ENCODE measurements around the gene TBCD. TPM values are rescaled to one million over a fixed set of nuclear protein-coding genes. Genes with fewer than 3 reads are reported as not detected.

Gene TBCD
- total RNA-seq, 2 donors from 2014 or later, result 38.9 to 74.8 TPM

DNA sequence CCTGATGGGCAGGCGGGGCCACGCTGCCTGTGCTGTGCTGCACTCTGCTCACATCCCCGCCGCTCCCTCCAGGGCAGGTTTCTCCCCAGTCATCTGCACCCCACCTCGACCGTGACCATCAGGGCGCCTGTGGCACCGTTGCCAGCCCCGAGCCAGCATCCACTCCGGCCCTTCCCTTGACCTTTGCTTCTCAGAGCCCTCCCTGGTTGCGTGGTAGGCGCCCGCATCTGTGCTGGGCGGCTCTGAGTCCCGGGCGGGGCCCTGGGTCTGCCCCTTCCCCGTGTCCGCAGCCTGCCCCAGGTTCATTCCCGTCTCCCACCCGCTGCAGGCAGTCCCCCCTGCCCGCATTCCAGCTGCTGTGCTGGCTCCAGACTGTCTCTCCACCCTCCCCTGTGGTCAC lies 54.8 kb downstream of the TBCD start:
- H3K4me3 ChIP-seq, result no peak overlapping the region
- no peak overlapping the region for H3K27ac ChIP-seq
- no peaks in the 10 kb centered on the region for H3K4me1 ChIP-seq
- no peak for TF ChIP-seq POLR2A (IDR thresholded peaks at IDR 0.05)
- TF ChIP-seq, protein P1, sequence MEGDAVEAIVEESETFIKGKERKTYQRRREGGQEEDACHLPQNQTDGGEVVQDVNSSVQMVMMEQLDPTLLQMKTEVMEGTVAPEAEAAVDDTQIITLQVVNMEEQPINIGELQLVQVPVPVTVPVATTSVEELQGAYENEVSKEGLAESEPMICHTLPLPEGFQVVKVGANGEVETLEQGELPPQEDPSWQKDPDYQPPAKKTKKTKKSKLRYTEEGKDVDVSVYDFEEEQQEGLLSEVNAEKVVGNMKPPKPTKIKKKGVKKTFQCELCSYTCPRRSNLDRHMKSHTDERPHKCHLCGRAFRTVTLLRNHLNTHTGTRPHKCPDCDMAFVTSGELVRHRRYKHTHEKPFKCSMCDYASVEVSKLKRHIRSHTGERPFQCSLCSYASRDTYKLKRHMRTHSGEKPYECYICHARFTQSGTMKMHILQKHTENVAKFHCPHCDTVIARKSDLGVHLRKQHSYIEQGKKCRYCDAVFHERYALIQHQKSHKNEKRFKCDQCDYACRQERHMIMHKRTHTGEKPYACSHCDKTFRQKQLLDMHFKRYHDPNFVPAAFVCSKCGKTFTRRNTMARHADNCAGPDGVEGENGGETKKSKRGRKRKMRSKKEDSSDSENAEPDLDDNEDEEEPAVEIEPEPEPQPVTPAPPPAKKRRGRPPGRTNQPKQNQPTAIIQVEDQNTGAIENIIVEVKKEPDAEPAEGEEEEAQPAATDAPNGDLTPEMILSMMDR (IDR thresholded peaks at IDR 0.05), result no peak
- H3K9me3 ChIP-seq, result no peaks in the 10 kb centered on the region
- H3K27me3 ChIP-seq, result no peaks in the 10 kb centered on the region
- H3K36me3 ChIP-seq (replicated peaks in 1 of 2; ENCODE audit: insufficient read depth in 1 of 2, low read depth in 2 of 2), result no peaks in the 10 kb centered on the region
- no peak for DNase-seq
- 86 to 95% methylated on average over 17 to 21 of the region's 21 CpGs for WGBS, 2 donors
- ATAC-seq, result no peak
- intact Hi-C loops (cut with DNase I), result no loop called here

DNA sequence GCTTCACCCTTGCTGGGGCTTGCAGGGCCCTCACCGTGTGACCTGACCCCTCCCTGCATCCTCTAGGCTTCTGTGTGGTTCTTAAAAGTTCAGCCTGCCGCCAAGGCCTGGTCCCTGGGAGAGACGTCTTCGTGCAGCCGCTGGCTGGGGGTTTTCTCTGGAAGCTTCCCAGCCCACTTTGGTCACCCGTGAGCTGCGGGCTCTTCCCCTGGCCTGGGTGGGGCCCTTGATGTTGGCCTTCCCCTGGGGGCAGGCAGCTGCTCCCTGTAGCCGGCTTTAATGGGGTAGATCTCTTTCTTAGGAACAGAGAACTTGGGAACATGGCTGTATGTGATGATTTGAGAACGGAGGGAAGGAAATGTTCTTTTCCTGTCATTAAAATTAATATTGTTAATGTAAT lies 55.2 kb downstream of the TBCD start:
- DNase-seq (no peak), ATAC-seq (no peak)
- no peaks in the 10 kb centered on the region for H3K36me3 ChIP-seq (replicated peaks in 1 of 2; ENCODE audit: insufficient read depth in 1 of 2, low read depth in 2 of 2)
- no peaks in the 10 kb centered on the region for H3K27me3 ChIP-seq
- H3K9me3 ChIP-seq, result no peaks in the 10 kb centered on the region
- H3K4me3 ChIP-seq, result no peak overlapping the region
- intact Hi-C loops (cut with DNase I), result no loop called here
- H3K27ac ChIP-seq, result no peak overlapping the region
- 93 to 94% methylated on average over 9 of the region's 9 CpGs for WGBS, 2 donors
- TF ChIP-seq, protein P1 (IDR thresholded peaks at IDR 0.05), result no peak
- no peak for TF ChIP-seq POLR2A (IDR thresholded peaks at IDR 0.05)
- H3K4me1 ChIP-seq, result no peaks in the 10 kb centered on the region

DNA sequence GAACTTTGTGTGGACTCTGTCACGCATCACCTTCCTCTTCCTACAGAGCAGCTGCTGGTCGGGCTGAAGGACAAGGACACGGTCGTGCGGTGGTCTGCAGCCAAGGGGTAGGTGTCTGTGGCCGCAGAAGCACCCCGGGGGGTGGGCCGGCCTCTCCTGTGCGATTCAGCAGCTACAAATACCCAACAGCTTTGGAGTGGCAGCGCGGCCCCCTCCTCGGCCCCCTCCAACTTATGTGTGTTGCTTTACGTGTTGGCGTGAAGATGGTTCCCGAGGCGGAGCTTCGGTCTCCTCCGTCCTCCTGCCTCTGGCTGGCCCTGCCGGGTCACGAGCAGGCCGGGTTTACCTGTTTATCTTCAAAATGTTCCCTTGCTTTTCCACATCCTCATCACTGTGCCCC lies 55.7 kb downstream of the TBCD start:
- TF ChIP-seq, protein P1 (IDR thresholded peaks at IDR 0.05), result no peak
- no peak for TF ChIP-seq POLR2A (IDR thresholded peaks at IDR 0.05)
- WGBS, 2 donors, result 88 to 93% methylated on average over 19 to 21 of the region's 21 CpGs
- no peaks in the 10 kb centered on the region for H3K36me3 ChIP-seq (replicated peaks in 1 of 2; ENCODE audit: insufficient read depth in 1 of 2, low read depth in 2 of 2)

DNA sequence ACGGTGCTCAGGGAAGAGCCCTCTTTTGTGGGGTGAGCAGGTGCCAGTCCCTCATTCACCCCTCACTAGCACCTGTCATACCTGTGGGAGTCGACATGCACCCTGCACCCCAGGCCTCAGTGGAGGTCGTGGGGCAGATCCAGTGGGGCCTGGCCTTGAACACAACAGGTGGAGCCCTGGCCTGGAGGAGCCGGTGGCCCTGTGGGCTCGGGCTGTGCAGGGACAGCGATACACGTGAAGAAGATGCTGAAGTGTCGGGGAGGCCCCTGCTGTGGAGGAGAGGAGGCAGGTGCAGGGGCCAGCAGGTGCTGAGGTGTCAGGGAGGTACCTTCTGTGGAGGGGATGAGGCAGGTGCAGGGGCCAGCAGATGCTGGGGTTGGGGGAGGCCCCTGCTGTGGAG lies 56.1 kb downstream of the TBCD start:
- DNase-seq (no peak), ATAC-seq (no peak)
- Histone ChIP-seq H3K4me1 (no peaks in the 10 kb centered on the region), H3K9me3 (no peaks in the 10 kb centered on the region), H3K27me3 (no peaks in the 10 kb centered on the region), H3K4me3 (no peak overlapping the region), H3K27ac (no peak overlapping the region), H3K36me3 (replicated peaks in 1 of 2; ENCODE audit: insufficient read depth in 1 of 2, low read depth in 2 of 2) (no peaks in the 10 kb centered on the region)
- intact Hi-C loops (cut with DNase I), result no loop called here
- TF ChIP-seq, protein P1 (IDR thresholded peaks at IDR 0.05), result no peak
- no peak for TF ChIP-seq POLR2A (IDR thresholded peaks at IDR 0.05)
- WGBS, 2 donors, result 77 to 93% methylated on average over 8 of the region's 8 CpGs

More for the DNA sequence above, 55.7 kb downstream of the TBCD start:
- Histone ChIP-seq H3K27ac (no peak overlapping the region), H3K27me3 (no peaks in the 10 kb centered on the region), H3K9me3 (no peaks in the 10 kb centered on the region), H3K4me3 (no peak overlapping the region), H3K4me1 (no peaks in the 10 kb centered on the region)
- DNase-seq (no peak), ATAC-seq (no peak)
- intact Hi-C loops (cut with DNase I), result no loop called here
